HUES48 (cell line): Measurements from ENCODE around the gene FTCD.

ENCODE experiments used
- H3K27ac ChIP-seq: one replicate; pipeline ENCODE4 v1.7.0; 2013; ENCODE audit warnings: low read depth, low read length, inconsistent platforms
- H3K27me3 ChIP-seq: 2 replicates; pipeline ENCODE4 v1.6.1; 2013; ENCODE audit warnings: mild to moderate bottlenecking, low read length; ENCODE audit not compliant: control insufficient read depth, insufficient read depth
- H3K36me3 ChIP-seq: 2 replicates; pipeline ENCODE4 v1.6.1; 2013; ENCODE audit warnings: low read length; ENCODE audit not compliant: control insufficient read depth, insufficient read depth
- H3K4me1 ChIP-seq: 2 replicates; pipeline ENCODE4 v1.6.1; 2013; ENCODE audit warnings: mild to moderate bottlenecking, low read length; ENCODE audit not compliant: control insufficient read depth, insufficient read depth
- H3K4me3 ChIP-seq: 2 replicates; pipeline ENCODE4 v1.5.1; 2013; ENCODE audit warnings: mild to moderate bottlenecking, low read depth, low read length
- H3K9ac ChIP-seq: 2 replicates; pipeline ENCODE4 v1.6.1; 2013; ENCODE audit warnings: mild to moderate bottlenecking, low read depth, low read length, moderate library complexity
- H3K9me3 ChIP-seq: 2 replicates; pipeline ENCODE4 v1.6.1; 2013; ENCODE audit warnings: low read length; ENCODE audit not compliant: control insufficient read depth, insufficient read depth

FTCD gene

GRCh38 chr21:46168238-46168637 is 12.9 kb upstream of the FTCD start:
- Histone ChIP-seq H3K36me3 (no peaks in the 10 kb centered on the region), H3K27ac (no peak overlapping the region), H3K9ac (no peak overlapping the region), H3K4me3 (no peak overlapping the region), H3K9me3 (no peaks in the 10 kb centered on the region), H3K4me1 (no peaks in the 10 kb centered on the region), H3K27me3 (no peaks in the 10 kb centered on the region)

- H3K36me3 ChIP-seq: no peaks in the 10 kb centered on the region
- peaks cover 5% of the 10 kb centered on the region; the same call in 1 of the 2 replicates for H3K9me3 ChIP-seq
- H3K27ac ChIP-seq: no peak overlapping the region
- H3K4me3 ChIP-seq: no peak overlapping the region
- no peak overlapping the region for H3K9ac ChIP-seq
- no peaks in the 10 kb centered on the region for H3K27me3 ChIP-seq
- no peaks in the 10 kb centered on the region for H3K4me1 ChIP-seq
Measured at GRCh38 chr21:46165098-46165497, 9.7 kb upstream of the FTCD start.

- Histone ChIP-seq H3K27me3 (no peaks in the 10 kb centered on the region), H3K27ac (no peak overlapping the region), H3K4me3 (no peak overlapping the region), H3K9me3 (peaks cover 5% of the 10 kb centered on the region; the same call in 1 of the 2 replicates), H3K4me1 (no peaks in the 10 kb centered on the region), H3K9ac (no peak overlapping the region), H3K36me3 (no peaks in the 10 kb centered on the region; the same call in 1 of the 2 replicates)
Measured at GRCh38 chr21:46163380-46163779, 8.0 kb upstream of the FTCD start.

- H3K9me3 ChIP-seq: peaks cover 5% of the 10 kb centered on the region; the same call in 1 of the 2 replicates
Measured at GRCh38 chr21:46161633-46162592, 6.5 kb upstream of the FTCD start.

GRCh38 chr21:46160907-46161632 is 5.7 kb upstream of the FTCD start:
- H3K27me3 ChIP-seq: no peaks in the 10 kb centered on the region
- H3K4me3 ChIP-seq: no peak overlapping the region
- no peaks in the 10 kb centered on the region; the same call in 1 of the 2 replicates for H3K36me3 ChIP-seq
- no peaks in the 10 kb centered on the region for H3K4me1 ChIP-seq
- no peak overlapping the region for H3K27ac ChIP-seq
- H3K9me3 ChIP-seq: peaks cover 5% of the 10 kb centered on the region; the same call in 1 of the 2 replicates
- no peak overlapping the region for H3K9ac ChIP-seq

More at GRCh38 chr21:46161633-46162592, 6.5 kb upstream of the FTCD start:
- Histone ChIP-seq H3K36me3 (no peaks in the 10 kb centered on the region; the same call in 1 of the 2 replicates), H3K27ac (no peak overlapping the region), H3K27me3 (no peaks in the 10 kb centered on the region), H3K4me1 (no peaks in the 10 kb centered on the region), H3K4me3 (no peak overlapping the region), H3K9ac (no peak overlapping the region)

- H3K4me3 ChIP-seq: no peak overlapping the region
- no peak overlapping the region for H3K27ac ChIP-seq
- no peak overlapping the region for H3K9ac ChIP-seq
- H3K9me3 ChIP-seq: peaks cover 5% of the 10 kb centered on the region; the same call in 1 of the 2 replicates
- no peaks in the 10 kb centered on the region for H3K27me3 ChIP-seq
- H3K4me1 ChIP-seq: no peaks in the 10 kb centered on the region
- H3K36me3 ChIP-seq: no peaks in the 10 kb centered on the region; the same call in 1 of the 2 replicates
Measured at GRCh38 chr21:46160657-46160906, 5.2 kb upstream of the FTCD start.

- H3K27me3 ChIP-seq: no peaks in the 10 kb centered on the region
- H3K9me3 ChIP-seq: peaks cover 5% of the 10 kb centered on the region; the same call in 1 of the 2 replicates
- no peak overlapping the region for H3K4me3 ChIP-seq
- no peaks in the 10 kb centered on the region for H3K4me1 ChIP-seq
- no peaks in the 10 kb centered on the region; the same call in 1 of the 2 replicates for H3K36me3 ChIP-seq
- no peak overlapping the region for H3K27ac ChIP-seq
- H3K9ac ChIP-seq: no peak overlapping the region
Measured at GRCh38 chr21:46159841-46160656, 4.7 kb upstream of the FTCD start.

- H3K9me3 ChIP-seq: peaks cover 5% of the 10 kb centered on the region; the same call in 1 of the 2 replicates
- H3K9ac ChIP-seq: no peak overlapping the region
- no peak overlapping the region for H3K27ac ChIP-seq
- H3K4me3 ChIP-seq: no peak overlapping the region
- H3K36me3 ChIP-seq: no peaks in the 10 kb centered on the region; the same call in 1 of the 2 replicates
- H3K27me3 ChIP-seq: no peaks in the 10 kb centered on the region
- H3K4me1 ChIP-seq: no peaks in the 10 kb centered on the region
Measured at GRCh38 chr21:46159390-46159789, 4.0 kb upstream of the FTCD start.

- H3K27me3 ChIP-seq: no peaks in the 10 kb centered on the region
- no peaks in the 10 kb centered on the region; the same call in 1 of the 2 replicates for H3K36me3 ChIP-seq
- H3K9me3 ChIP-seq: peaks cover 5% of the 10 kb centered on the region; the same call in 1 of the 2 replicates
- no peak overlapping the region for H3K4me3 ChIP-seq
- H3K4me1 ChIP-seq: no peaks in the 10 kb centered on the region
- H3K27ac ChIP-seq: no peak overlapping the region
- H3K9ac ChIP-seq: no peak overlapping the region
Measured at GRCh38 chr21:46158666-46159300, 3.4 kb upstream of the FTCD start.

- Histone ChIP-seq H3K9me3 (peaks cover 5% of the 10 kb centered on the region; the same call in 1 of the 2 replicates), H3K27ac (no peak overlapping the region), H3K36me3 (no peaks in the 10 kb centered on the region; the same call in 1 of the 2 replicates), H3K4me3 (no peak overlapping the region), H3K4me1 (0 out of 2 replicates have a peak, but pooled peaks cover 2% of the 10 kb centered on the region), H3K27me3 (no peaks in the 10 kb centered on the region), H3K9ac (no peak overlapping the region)
Measured at GRCh38 chr21:46157987-46158451, 2.6 kb upstream of the FTCD start.
